H1 (cell line): ENCODE measurements around the gene DNTTIP2. TPM values are rescaled to one million over a fixed set of nuclear protein-coding genes. Genes with fewer than 3 reads are reported as not detected.

Experiments
- CTCF ChIA-PET: fragments of 300-600 bp; sonication (Branson Sonifier 250); formaldehyde crosslinking; loops from one replicate; lab custom pipeline; 2021; ENCODE audit not compliant: partially characterized antibody; lab: Charles Lee
- POLR2A ChIA-PET: fragments of 300-600 bp; sonication (Branson Sonifier 250); formaldehyde crosslinking; loops from one replicate; lab custom pipeline; 2021; ENCODE audit warnings: inconsistent platforms; ENCODE audit not compliant: partially characterized antibody; lab: Charles Lee
- DNase-seq, 2 experiments: peaks; one replicate each; pipeline versions ENCODE4 v3.0.0 to v3.0.0-alpha.2; 2010 to 2022; ENCODE audit warnings: low spot score in 2 of 2, low read depth in 1 of 2, mixed read lengths in 1 of 2
- FAIRE-seq: peaks from 2 replicates; lab custom pipeline; 2011; peaks lifted over from hg19 to GRCh38; lab: Jason Lieb, UNC
- H2AFZ ChIP-seq: 2 replicates; pipeline ENCODE4 v1.8.1; 2012; ENCODE audit warnings: low read length, inconsistent platforms
- H2AK5ac ChIP-seq: 2 replicates; pipeline ENCODE4 v1.6.1; 2013; ENCODE audit warnings: low read depth, low read length
- H2BK120ac ChIP-seq: replicated peaks from 2 replicates; pipeline ENCODE3; 2013; ENCODE audit warnings: low read depth, low read length, inconsistent platforms
- H2BK12ac ChIP-seq: 2 replicates; pipeline ENCODE4 v1.6.1; 2013; ENCODE audit warnings: low read depth, low read length
- H2BK15ac ChIP-seq: 2 replicates; pipeline ENCODE4 v1.6.1; 2013; ENCODE audit warnings: low read length
- H2BK20ac ChIP-seq: 2 replicates; pipeline ENCODE4 v1.6.1; 2013; ENCODE audit warnings: low read length
- H2BK5ac ChIP-seq: 2 replicates; pipeline ENCODE4 v1.6.1; 2013; ENCODE audit warnings: low read depth, low read length
- H3K14ac ChIP-seq: 2 replicates; pipeline ENCODE4 v1.6.1; 2013; ENCODE audit warnings: inconsistent platforms; ENCODE audit not compliant: insufficient read length
- H3K18ac ChIP-seq: 2 replicates; pipeline ENCODE4 v1.6.1; 2013; ENCODE audit warnings: low read length; ENCODE audit errors: extremely low read depth
- H3K23ac ChIP-seq: 2 replicates; pipeline ENCODE4 v1.6.1; 2013; ENCODE audit warnings: inconsistent platforms; ENCODE audit not compliant: insufficient read length
- H3K23me2 ChIP-seq: 2 replicates; pipeline ENCODE4 v1.6.1; 2013; ENCODE audit warnings: low read depth, low read length
- H3K27ac ChIP-seq: 2 replicates; pipeline ENCODE4 v1.6.1; 2011; ENCODE audit warnings: low read depth, low read length, inconsistent platforms
- H3K27me3 ChIP-seq, 4 experiments: replicated peaks in 1 of 4; 1 replicate in 1 of 4; 2 replicates in 3 of 4; pipeline versions ENCODE4 v1.6.1 to v1.8.1; 2011 to 2013; ENCODE audit warnings: low read length in 3 of 4, mild to moderate bottlenecking in 3 of 4, inconsistent platforms in 2 of 4, mixed read lengths in 2 of 4, moderate library complexity in 1 of 4; ENCODE audit not compliant: control insufficient read depth in 3 of 4, insufficient read depth in 3 of 4; ENCODE audit errors: extremely low read depth in 1 of 4
- H3K36me3 ChIP-seq, 4 experiments: 2 replicates each; pipeline versions ENCODE4 v1.6.1 to v1.8.1; 2011 to 2013; ENCODE audit warnings: mild to moderate bottlenecking in 4 of 4, low read length in 3 of 4, moderate library complexity in 2 of 4, control low read depth in 1 of 4, inconsistent platforms in 1 of 4; ENCODE audit not compliant: insufficient read depth in 4 of 4, control insufficient read depth in 2 of 4
- H3K4ac ChIP-seq: replicated peaks from 2 replicates; pipeline ENCODE3; 2013; ENCODE audit warnings: low read length, low read depth, mixed read lengths, inconsistent platforms; ENCODE audit not compliant: insufficient read length
- H3K4me1 ChIP-seq, 4 experiments: replicated peaks in 1 of 4; 1 replicate in 1 of 4; 2 replicates in 3 of 4; pipeline versions ENCODE4 v1.6.1 to v1.8.1; 2011 to 2013; ENCODE audit warnings: low read length in 3 of 4, inconsistent platforms in 2 of 4, mixed read lengths in 1 of 4; ENCODE audit not compliant: insufficient read depth in 4 of 4, control insufficient read depth in 3 of 4
- H3K4me2 ChIP-seq, 2 experiments: 2 replicates each; pipeline versions ENCODE4 v1.6.1 to v1.8.1; 2011 to 2013; ENCODE audit warnings: low read depth in 2 of 2, low read length in 2 of 2, control low read depth in 1 of 2, inconsistent platforms in 1 of 2, mild to moderate bottlenecking in 1 of 2; ENCODE audit not compliant: insufficient read depth in 1 of 2
- H3K4me3 ChIP-seq, 4 experiments: fragments of 200-600, 300-600 bp in 1 of 4; sonication (generic), shearing (Covaris generic), sonication (Bioruptor Twin) in 1 of 4; 2 replicates each; pipeline versions ENCODE4 v1.5.1 to v1.8.1; 2011 to 2016; ENCODE audit warnings: low read length in 4 of 4, low read depth in 3 of 4, control low read depth in 2 of 4, inconsistent platforms in 2 of 4, mild to moderate bottlenecking in 2 of 4, mixed read lengths in 1 of 4, moderate library complexity in 1 of 4; ENCODE audit not compliant: insufficient read depth in 2 of 4; ENCODE audit errors: extremely low read depth in 1 of 4
- H3K56ac ChIP-seq: replicated peaks from 2 replicates; pipeline ENCODE3; 2013; ENCODE audit warnings: low read depth, mild to moderate bottlenecking, mixed read lengths, low read length, inconsistent platforms; ENCODE audit not compliant: insufficient read length
- H3K79me1 ChIP-seq: 2 replicates; pipeline ENCODE4 v1.6.1; 2013; ENCODE audit warnings: low read depth, low read length, control low read depth
- H3K79me2 ChIP-seq, 2 experiments: 2 replicates each; pipeline versions ENCODE4 v1.6.1 to v1.8.1; 2012 to 2013; ENCODE audit warnings: low read length in 2 of 2, mild to moderate bottlenecking in 2 of 2, inconsistent platforms in 1 of 2; ENCODE audit not compliant: insufficient read depth in 2 of 2, control insufficient read depth in 1 of 2
- H3K9ac ChIP-seq, 4 experiments: replicated peaks in 1 of 4; 1 replicate in 1 of 4; 2 replicates in 3 of 4; pipeline versions ENCODE4 v1.6.1 to v1.8.1; 2011 to 2013; ENCODE audit warnings: low read depth in 3 of 4, low read length in 3 of 4, control low read depth in 2 of 4, mild to moderate bottlenecking in 2 of 4, moderate library complexity in 2 of 4, inconsistent platforms in 1 of 4; ENCODE audit errors: extremely low read depth in 1 of 4
- H3K9me3 ChIP-seq, 2 experiments: 2 replicates each; pipeline versions ENCODE4 v1.6.1 to v1.8.1; 2012 to 2013; ENCODE audit warnings: mild to moderate bottlenecking in 2 of 2, moderate library complexity in 2 of 2, control low read depth in 1 of 2, inconsistent platforms in 1 of 2, low read depth in 1 of 2, low read length in 1 of 2, mixed read lengths in 1 of 2; ENCODE audit not compliant: insufficient read depth in 2 of 2
- H4K20me1 ChIP-seq, 2 experiments: replicated peaks in 1 of 2; 2 replicates each; pipeline versions ENCODE3 to v1.8.1; 2011 to 2013; ENCODE audit warnings: inconsistent platforms in 2 of 2, low read length in 2 of 2, mild to moderate bottlenecking in 1 of 2; ENCODE audit not compliant: insufficient read depth in 2 of 2, control insufficient read depth in 1 of 2
- H4K5ac ChIP-seq: 2 replicates; pipeline ENCODE4 v1.6.1; 2013; ENCODE audit warnings: low read length, low read depth, mixed read lengths, inconsistent platforms; ENCODE audit not compliant: insufficient read length
- H4K8ac ChIP-seq: 2 replicates; pipeline ENCODE4 v1.8.0; 2013; ENCODE audit warnings: mild to moderate bottlenecking, moderate library complexity, low read length, inconsistent platforms; ENCODE audit not compliant: insufficient read depth; ENCODE audit errors: extremely low read depth
- H4K91ac ChIP-seq: replicated peaks from 2 replicates; pipeline ENCODE3; 2013; ENCODE audit warnings: low read length, mixed read lengths, inconsistent platforms; ENCODE audit not compliant: insufficient read length
- YY1 ChIP-seq: IDR thresholded peaks from 2 replicates; pipeline ENCODE4 v1.6.1; 2011; ENCODE audit warnings: low read depth, mild to moderate bottlenecking, low read length
- WGBS, 2 experiments: shearing (Covaris generic) in 1 of 2; methylation state at CpG; one replicate each; pipeline versions ENCODE4 v1.1.6 to v1.1.7; 2013 to 2015; ENCODE audit warnings: low lambda C conversion rate in 2 of 2, mixed read lengths in 2 of 2, inconsistent platforms in 1 of 2, low coverage in 1 of 2, missing lambda C conversion rate in 1 of 2; ENCODE audit not compliant: insufficient replicate concordance in 2 of 2, insufficient coverage in 1 of 2, insufficient read length in 1 of 2; ENCODE audit errors: extremely low coverage in 1 of 2, missing lambda C conversion rate in 1 of 2; 5-methylcytosine and 5-hydroxymethylcytosine counted together
- polyA plus RNA-seq, 7 experiments: library from polyadenylated mRNA; depleted of rRNA in 3 of 7; stranded (reverse) in 5 of 7; unstranded in 2 of 7; fragments of >200 nt in 5 of 7; fragments of 200-250 nt in 2 of 7; gene quantifications; 1 replicate in 5 of 7; 2 replicates in 1 of 7; 4 replicates in 1 of 7; pipeline versions ENCODE4 v1.2.1 to v1.2.3, GENCODE V29; 2011 to 2013; ENCODE audit warnings: missing spikeins in 2 of 7, mixed read lengths in 2 of 7
- total RNA-seq: library from RNA; stranded (reverse); fragmentation: NEBNext Ultra II Directional; extraction: Animal tissue kit (Norgen Biotek cat#: 25700); gene quantifications from 2 replicates; pipeline ENCODE4 v1.2.1, GENCODE V29; 2021

Gene DNTTIP2
- total and polyA plus RNA-seq, 2 of the 8 experiments (the other 6 are each of a cell fraction or from before 2014, with no cell fraction given), result 6.3 to 80.4 TPM

- POLR2A ChIA-PET, result interaction anchor here (1.9 kb wide), 1 partner anchor 16 kb away, joined by 5 read pairs; no protein-coding TSS in a partner anchor
- Histone ChIP-seq H3K36me3 (peaks cover 0 to 6% (median 0%) of the 10 kb centered on the region in 4 experiments; a peak in 1 of 8 replicates), H2BK15ac (no peak overlapping the region; the same call in 1 of the 2 replicates), H3K4ac (no peak overlapping the region), H2AFZ (no peak overlapping the region), H3K27me3 (no peaks in the 10 kb centered on the region), H3K27ac (no peak overlapping the region), H2BK120ac (no peak overlapping the region), H2BK5ac (peak overlapping the region; percentile 10; the same call in 1 of the 2 replicates), H2AK5ac (no peak overlapping the region), H4K8ac (no peak overlapping the region), H3K4me2 (no peak overlapping the region), H3K23ac (no peak overlapping the region), H3K9ac (no peak overlapping the region), H3K4me1 (peaks cover 2 to 10% (median 6%) of the 10 kb centered on the region in 4 experiments; a peak in 4 of 7 replicates), H2BK20ac (peak overlapping the region; percentile 15; the same call in 1 of the 2 replicates), H3K23me2 (no peaks in the 10 kb centered on the region), H3K18ac (peak overlapping the region; percentile 7), H3K56ac (no peak overlapping the region), H3K79me1 (no peaks in the 10 kb centered on the region), H4K5ac (no peak overlapping the region), H3K9me3 (peaks cover 15 to 17% of the 10 kb centered on the region in 2 experiments), H3K79me2 (no peaks in the 10 kb centered on the region), H3K4me3 (no peak overlapping the region), H3K14ac (no peak overlapping the region), H2BK12ac (peak overlapping the region; percentile 22; the same call in 1 of the 2 replicates), H4K91ac (no peak overlapping the region), H4K20me1 (no peaks in the 10 kb centered on the region)
- no peak for FAIRE-seq
- TF ChIP-seq YY1, result no peak
- WGBS, 2 experiments, result 87% methylated on average over 3 of the region's 3 CpGs; no CpG with 5 or more reads in 1 of the 2 experiments
- CTCF ChIA-PET, result interaction anchor here (1.2 to 21.2 kb wide), 5 partner anchors 12 to 198 kb away, joined by 3 to 266 read pairs (median 6); no protein-coding TSS in a partner anchor
- no peak for DNase-seq
Observed at GRCh38 chr1:93827633-93828366, 51.2 kb downstream of the DNTTIP2 start.
